ENCODE data around the gene RSPH9. TPM values are rescaled to one million over a fixed set of nuclear protein-coding genes. Genes with fewer than 3 reads are reported as not detected.
A peak's percentile ranks its signal among the peaks of the same experiment; 100 is the strongest.
"Not testable (repeated sequence)": the region's sequence is repeated elsewhere in the genome, so short reads cannot be mapped to it uniquely, and the experiment has no call there.

Gene RSPH9
- total RNA-seq, 1 experiment from 2014 or later, result 0.28 TPM

DNA sequence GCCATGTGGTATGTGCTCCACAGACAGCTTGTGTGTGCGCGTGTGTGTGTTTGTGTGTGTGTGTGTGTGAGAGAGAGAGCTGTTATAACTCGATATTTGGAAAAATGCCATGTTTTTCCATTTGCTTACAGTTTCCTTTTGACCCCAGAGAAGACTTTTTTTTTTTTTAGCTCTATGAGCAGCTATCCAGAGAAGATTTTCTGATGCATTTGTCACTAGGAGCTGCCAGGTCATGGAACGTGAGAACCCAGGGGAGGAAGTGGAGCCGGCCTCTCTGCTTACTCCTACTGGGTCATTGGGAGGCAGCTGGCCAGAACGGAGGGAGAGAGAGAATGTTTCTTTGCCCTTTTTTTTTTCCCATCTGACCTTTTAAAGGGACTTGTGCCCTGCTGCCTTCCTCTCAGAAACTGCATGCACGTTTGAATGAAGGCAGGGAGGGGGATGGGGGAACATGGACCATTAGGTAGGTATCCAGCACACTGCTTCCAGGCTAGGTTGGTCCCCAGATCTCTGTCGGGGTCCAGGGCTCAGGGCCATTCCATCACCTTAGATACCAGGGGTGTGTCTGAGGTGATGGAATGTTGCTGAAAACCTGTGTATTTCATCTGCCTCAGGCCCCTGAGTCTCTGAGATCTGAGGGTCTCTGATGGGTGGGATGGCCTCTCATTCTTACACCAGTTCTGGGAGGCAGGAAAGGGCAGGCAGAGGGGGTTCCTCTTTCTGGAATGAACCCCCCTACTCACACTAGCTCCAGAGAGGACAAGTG is 53.9 kb downstream of the RSPH9 start:
- peak overlapping the region; percentile 23; the same call in 1 of the 2 replicates for H3K27ac ChIP-seq (ENCODE audit: low read length)
- DNase-seq (ENCODE audit: low read depth, low spot score) (no peak), ATAC-seq (no peak)
- no peaks in the 10 kb centered on the region for H3K36me3 ChIP-seq (ENCODE audit: control insufficient read depth, insufficient read depth, low read length)
- no TSS peak for BruUV-seq (replicated peaks)
- intact Hi-C loops (cut with micrococcal nuclease; ENCODE audit: unreplicated experiment) (no loop called here), in situ Hi-C loops (cut with HindIII; ENCODE audit: low pct_unique_long_range_greater_than_20kb, low sequenced_read_pairs) (no loop called here)
- H3K4me3 ChIP-seq (ENCODE audit: low read depth in 2 of 2, low read length in 2 of 2), result no peak overlapping the region
- H3K27me3 ChIP-seq (ENCODE audit: control insufficient read depth, insufficient read depth, low read length), result no peaks in the 10 kb centered on the region
- no peaks in the 10 kb centered on the region for H3K9me3 ChIP-seq (ENCODE audit: control insufficient read depth, insufficient read depth, low read depth, low read length)
- POLR2A ChIA-PET, result interaction anchor here (0.6 kb wide), 1 partner anchor 33 kb away, joined by 9 read pairs; no protein-coding TSS in a partner anchor
- no peak for TF ChIP-seq TCF7L2 (IDR thresholded peaks at IDR 0.05; ENCODE audit: low read depth, low read length)
- no peak for TF ChIP-seq SIN3A (IDR thresholded peaks at IDR 0.05; ENCODE audit: borderline replicate concordance, insufficient read depth, low read depth, low read length)
- TF ChIP-seq, protein P1, sequence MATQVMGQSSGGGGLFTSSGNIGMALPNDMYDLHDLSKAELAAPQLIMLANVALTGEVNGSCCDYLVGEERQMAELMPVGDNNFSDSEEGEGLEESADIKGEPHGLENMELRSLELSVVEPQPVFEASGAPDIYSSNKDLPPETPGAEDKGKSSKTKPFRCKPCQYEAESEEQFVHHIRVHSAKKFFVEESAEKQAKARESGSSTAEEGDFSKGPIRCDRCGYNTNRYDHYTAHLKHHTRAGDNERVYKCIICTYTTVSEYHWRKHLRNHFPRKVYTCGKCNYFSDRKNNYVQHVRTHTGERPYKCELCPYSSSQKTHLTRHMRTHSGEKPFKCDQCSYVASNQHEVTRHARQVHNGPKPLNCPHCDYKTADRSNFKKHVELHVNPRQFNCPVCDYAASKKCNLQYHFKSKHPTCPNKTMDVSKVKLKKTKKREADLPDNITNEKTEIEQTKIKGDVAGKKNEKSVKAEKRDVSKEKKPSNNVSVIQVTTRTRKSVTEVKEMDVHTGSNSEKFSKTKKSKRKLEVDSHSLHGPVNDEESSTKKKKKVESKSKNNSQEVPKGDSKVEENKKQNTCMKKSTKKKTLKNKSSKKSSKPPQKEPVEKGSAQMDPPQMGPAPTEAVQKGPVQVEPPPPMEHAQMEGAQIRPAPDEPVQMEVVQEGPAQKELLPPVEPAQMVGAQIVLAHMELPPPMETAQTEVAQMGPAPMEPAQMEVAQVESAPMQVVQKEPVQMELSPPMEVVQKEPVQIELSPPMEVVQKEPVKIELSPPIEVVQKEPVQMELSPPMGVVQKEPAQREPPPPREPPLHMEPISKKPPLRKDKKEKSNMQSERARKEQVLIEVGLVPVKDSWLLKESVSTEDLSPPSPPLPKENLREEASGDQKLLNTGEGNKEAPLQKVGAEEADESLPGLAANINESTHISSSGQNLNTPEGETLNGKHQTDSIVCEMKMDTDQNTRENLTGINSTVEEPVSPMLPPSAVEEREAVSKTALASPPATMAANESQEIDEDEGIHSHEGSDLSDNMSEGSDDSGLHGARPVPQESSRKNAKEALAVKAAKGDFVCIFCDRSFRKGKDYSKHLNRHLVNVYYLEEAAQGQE (IDR thresholded peaks at IDR 0.05; ENCODE audit: insufficient read depth in 1 of 2, low read depth in 2 of 2, low read length in 1 of 2), result no peak
- CTCF ChIA-PET, result interaction anchor here (0.6 kb wide), 1 partner anchor 377 kb away, joined by 3 read pairs; no protein-coding TSS in a partner anchor
- peaks cover 14% of the 10 kb centered on the region for H3K4me1 ChIP-seq (ENCODE audit: control insufficient read depth, insufficient read depth, low read length)

DNA sequence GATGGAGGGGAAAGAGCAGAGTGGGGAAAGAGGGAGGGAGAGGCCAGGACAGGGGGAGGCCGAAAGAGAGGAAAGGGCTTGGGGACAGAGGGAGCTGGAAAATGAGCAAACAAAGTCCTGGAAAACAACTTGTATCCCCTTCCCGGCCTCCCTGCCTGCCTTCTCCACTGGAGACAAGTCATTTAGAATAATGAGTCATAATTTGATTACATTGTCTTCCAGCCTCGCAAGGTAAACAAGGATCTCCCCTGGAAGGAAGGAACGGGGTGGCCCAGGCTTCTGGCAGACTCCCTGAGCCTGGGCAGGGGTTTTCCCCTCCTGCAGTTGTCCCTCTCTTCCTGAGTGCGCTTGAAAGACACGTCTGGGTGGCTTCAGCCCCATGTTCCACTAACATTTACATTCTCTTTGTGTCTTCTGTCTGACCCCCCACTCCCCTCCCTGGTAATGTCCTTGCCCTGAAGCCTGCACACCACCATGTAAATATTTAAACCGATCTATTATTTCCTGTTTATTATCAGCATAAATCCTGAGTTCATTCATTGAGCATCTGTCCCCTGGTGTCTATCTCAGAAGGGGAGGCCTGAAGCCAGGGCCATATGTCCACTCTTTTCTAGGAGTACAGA is 54.8 kb downstream of the RSPH9 start:
- DNase-seq (ENCODE audit: low read depth, low spot score) (no peak), ATAC-seq (peak; percentile 68)
- H3K9me3 ChIP-seq (ENCODE audit: control insufficient read depth, insufficient read depth, low read depth, low read length), result no peaks in the 10 kb centered on the region
- intact Hi-C loops (cut with micrococcal nuclease; ENCODE audit: unreplicated experiment), result no loop called here
- H3K36me3 ChIP-seq (ENCODE audit: control insufficient read depth, insufficient read depth, low read length), result no peaks in the 10 kb centered on the region
- no peak overlapping the region for H3K4me3 ChIP-seq (ENCODE audit: low read depth in 2 of 2, low read length in 2 of 2)
- BruUV-seq (replicated peaks), result no TSS peak
- in situ Hi-C loops (cut with HindIII; ENCODE audit: low pct_unique_long_range_greater_than_20kb, low sequenced_read_pairs), result no loop called here
- no peaks in the 10 kb centered on the region for H3K27me3 ChIP-seq (ENCODE audit: control insufficient read depth, insufficient read depth, low read length)
- peaks cover 14% of the 10 kb centered on the region for H3K4me1 ChIP-seq (ENCODE audit: control insufficient read depth, insufficient read depth, low read length)
- no peak for TF ChIP-seq POLR2AphosphoS5 (IDR thresholded peaks at IDR 0.05; ENCODE audit: low read depth, low read length)
- TF ChIP-seq, protein P2, sequence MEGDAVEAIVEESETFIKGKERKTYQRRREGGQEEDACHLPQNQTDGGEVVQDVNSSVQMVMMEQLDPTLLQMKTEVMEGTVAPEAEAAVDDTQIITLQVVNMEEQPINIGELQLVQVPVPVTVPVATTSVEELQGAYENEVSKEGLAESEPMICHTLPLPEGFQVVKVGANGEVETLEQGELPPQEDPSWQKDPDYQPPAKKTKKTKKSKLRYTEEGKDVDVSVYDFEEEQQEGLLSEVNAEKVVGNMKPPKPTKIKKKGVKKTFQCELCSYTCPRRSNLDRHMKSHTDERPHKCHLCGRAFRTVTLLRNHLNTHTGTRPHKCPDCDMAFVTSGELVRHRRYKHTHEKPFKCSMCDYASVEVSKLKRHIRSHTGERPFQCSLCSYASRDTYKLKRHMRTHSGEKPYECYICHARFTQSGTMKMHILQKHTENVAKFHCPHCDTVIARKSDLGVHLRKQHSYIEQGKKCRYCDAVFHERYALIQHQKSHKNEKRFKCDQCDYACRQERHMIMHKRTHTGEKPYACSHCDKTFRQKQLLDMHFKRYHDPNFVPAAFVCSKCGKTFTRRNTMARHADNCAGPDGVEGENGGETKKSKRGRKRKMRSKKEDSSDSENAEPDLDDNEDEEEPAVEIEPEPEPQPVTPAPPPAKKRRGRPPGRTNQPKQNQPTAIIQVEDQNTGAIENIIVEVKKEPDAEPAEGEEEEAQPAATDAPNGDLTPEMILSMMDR (IDR thresholded peaks at IDR 0.05), result no peak
- TF ChIP-seq, protein P1 (IDR thresholded peaks at IDR 0.05; ENCODE audit: insufficient read depth in 1 of 2, low read depth in 2 of 2, low read length in 1 of 2), result no peak
- no peak for TF ChIP-seq SIN3A (IDR thresholded peaks at IDR 0.05; ENCODE audit: borderline replicate concordance, insufficient read depth, low read depth, low read length)
- no peak for TF ChIP-seq TCF7L2 (IDR thresholded peaks at IDR 0.05; ENCODE audit: low read depth, low read length)
- ChIA-PET CTCF (no interaction called here), POLR2A (no interaction called here)
- no peak overlapping the region; the same call in 1 of the 2 replicates for H3K27ac ChIP-seq (ENCODE audit: low read length)

DNA sequence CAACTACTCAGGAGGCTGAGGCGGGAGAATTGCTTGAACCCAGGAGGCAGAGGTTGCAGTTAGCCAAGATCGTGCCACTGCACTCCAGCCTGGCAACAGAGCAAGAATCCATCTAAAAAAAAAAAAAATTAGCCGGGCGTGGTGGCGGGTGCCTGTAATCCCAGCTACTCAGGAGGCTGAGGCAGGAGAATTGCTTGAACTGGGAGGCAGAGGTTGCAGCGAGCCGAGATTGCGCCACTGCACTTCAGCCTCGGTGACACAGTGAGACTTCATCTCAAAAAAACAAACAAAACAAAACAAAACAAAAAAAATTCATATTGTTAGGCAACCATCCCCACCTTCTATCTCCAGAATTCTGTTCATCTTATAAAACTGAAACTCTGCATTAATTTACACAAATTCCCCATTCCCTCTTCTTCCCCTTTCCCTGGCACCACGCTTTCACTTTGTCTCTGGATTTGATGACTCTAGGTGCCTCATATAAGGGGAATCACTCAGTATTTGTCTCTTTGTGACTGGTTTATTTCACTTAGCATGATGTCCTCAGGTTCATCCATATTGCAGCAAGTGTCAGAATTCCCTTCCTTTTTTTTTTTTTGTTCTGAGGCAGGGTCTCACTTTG is 56.2 kb downstream of the RSPH9 start:
- H3K36me3 ChIP-seq (ENCODE audit: control insufficient read depth, insufficient read depth, low read length); H3K27me3 ChIP-seq (ENCODE audit: control insufficient read depth, insufficient read depth, low read length); POLR2A ChIA-PET; ATAC-seq; H3K4me3 ChIP-seq (ENCODE audit: low read depth in 2 of 2, low read length in 2 of 2); BruUV-seq (replicated peaks); DNase-seq (ENCODE audit: low read depth, low spot score); in situ Hi-C loops (cut with HindIII; ENCODE audit: low pct_unique_long_range_greater_than_20kb, low sequenced_read_pairs); H3K9me3 ChIP-seq (ENCODE audit: control insufficient read depth, insufficient read depth, low read depth, low read length); intact Hi-C loops (cut with micrococcal nuclease; ENCODE audit: unreplicated experiment); H3K27ac ChIP-seq (ENCODE audit: low read length): not testable (repeated sequence)
- H3K4me1 ChIP-seq (ENCODE audit: control insufficient read depth, insufficient read depth, low read length), result peaks cover 14% of the 10 kb centered on the region
- CTCF ChIA-PET, result interaction anchor here (0.7 kb wide), 1 partner anchor 207 kb away, joined by 5 read pairs; no protein-coding TSS in a partner anchor
